AG04450 (cell line): ENCODE results near the gene ACTRT2. TPM values are rescaled to one million over a fixed set of nuclear protein-coding genes. Genes with fewer than 3 reads are reported as not detected.

ENCODE experiments used
- CTCF ChIA-PET: fragments of 300-600, 350-600 bp; formaldehyde crosslinking; extraction: SDS; loops from one replicate; lab custom pipeline; 2022; ENCODE audit warnings: antibody characterized with exemption, inconsistent platforms; lab: Charles Lee
- POLR2A ChIA-PET: fragments of 350-600 bp; formaldehyde crosslinking; extraction: SDS; loops from one replicate; lab custom pipeline; 2021; ENCODE audit warnings: antibody characterized with exemption, inconsistent platforms; lab: Yijun Ruan, JAX
- DNase-seq: peaks from one replicate; pipeline ENCODE4 v3.0.0-alpha.2; 2011; ENCODE audit warnings: low read depth, low spot score
- H3K27ac ChIP-seq: one replicate; pipeline ENCODE4 v1.5.1; 2012; ENCODE audit warnings: low read depth, low read length, control low read depth
- H3K27me3 ChIP-seq: one replicate; pipeline ENCODE4 v1.6.0; 2012; ENCODE audit warnings: low read length; ENCODE audit not compliant: control insufficient read depth, insufficient read depth
- H3K4me3 ChIP-seq: 2 replicates; pipeline ENCODE4 v1.5.1; 2011; ENCODE audit warnings: mild to moderate bottlenecking, low read depth, low read length, control low read depth
- H3K9me3 ChIP-seq: 2 replicates; pipeline ENCODE4 v1.5.1; 2012; ENCODE audit warnings: low read length; ENCODE audit not compliant: control insufficient read depth, insufficient read depth
- polyA plus RNA-seq: library from polyadenylated mRNA; depleted of rRNA; stranded (reverse); fragments of >200 nt; gene quantifications from 2 replicates; pipeline ENCODE4 v1.2.3, GENCODE V29; 2011
- TF ChIP-seq, protein P1 (sequence below): IDR thresholded peaks from 2 replicates; pipeline ENCODE4 v1.5.1; 2011; ENCODE audit warnings: low read depth, low read length, control low read depth, inconsistent platforms

Gene ACTRT2
- polyA plus RNA-seq, 1 experiment = not detected

DNA sequence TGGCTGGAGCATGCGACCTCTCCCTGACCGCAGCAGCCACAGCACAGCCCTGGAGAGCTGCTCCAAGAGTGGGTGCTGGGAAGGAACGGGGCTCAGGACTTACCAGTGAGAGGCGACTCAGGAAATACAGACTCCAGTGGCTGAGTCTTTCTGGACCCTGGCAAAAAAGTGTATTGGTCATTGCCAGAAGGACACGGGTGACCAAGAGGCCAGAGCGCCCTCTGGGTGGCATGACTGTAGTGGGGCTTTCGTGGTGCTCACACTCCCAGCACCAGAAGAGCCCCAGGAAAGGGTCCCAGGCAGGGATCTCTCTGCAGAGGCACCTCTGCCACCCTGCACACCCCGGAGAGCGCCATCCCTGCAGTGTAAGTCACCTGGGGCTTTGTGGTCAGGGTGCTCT is 38.9 kb downstream of the ACTRT2 start:
- TF ChIP-seq, protein P1, sequence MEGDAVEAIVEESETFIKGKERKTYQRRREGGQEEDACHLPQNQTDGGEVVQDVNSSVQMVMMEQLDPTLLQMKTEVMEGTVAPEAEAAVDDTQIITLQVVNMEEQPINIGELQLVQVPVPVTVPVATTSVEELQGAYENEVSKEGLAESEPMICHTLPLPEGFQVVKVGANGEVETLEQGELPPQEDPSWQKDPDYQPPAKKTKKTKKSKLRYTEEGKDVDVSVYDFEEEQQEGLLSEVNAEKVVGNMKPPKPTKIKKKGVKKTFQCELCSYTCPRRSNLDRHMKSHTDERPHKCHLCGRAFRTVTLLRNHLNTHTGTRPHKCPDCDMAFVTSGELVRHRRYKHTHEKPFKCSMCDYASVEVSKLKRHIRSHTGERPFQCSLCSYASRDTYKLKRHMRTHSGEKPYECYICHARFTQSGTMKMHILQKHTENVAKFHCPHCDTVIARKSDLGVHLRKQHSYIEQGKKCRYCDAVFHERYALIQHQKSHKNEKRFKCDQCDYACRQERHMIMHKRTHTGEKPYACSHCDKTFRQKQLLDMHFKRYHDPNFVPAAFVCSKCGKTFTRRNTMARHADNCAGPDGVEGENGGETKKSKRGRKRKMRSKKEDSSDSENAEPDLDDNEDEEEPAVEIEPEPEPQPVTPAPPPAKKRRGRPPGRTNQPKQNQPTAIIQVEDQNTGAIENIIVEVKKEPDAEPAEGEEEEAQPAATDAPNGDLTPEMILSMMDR = no peak
- ChIA-PET CTCF (no interaction called here), POLR2A (no interaction called here)
- Histone ChIP-seq H3K27ac (no peak overlapping the region), H3K27me3 (peaks cover 33% of the 10 kb centered on the region), H3K9me3 (no peaks in the 10 kb centered on the region; the same call in 1 of the 2 replicates), H3K4me3 (no peak overlapping the region)
- no peak for DNase-seq

DNA sequence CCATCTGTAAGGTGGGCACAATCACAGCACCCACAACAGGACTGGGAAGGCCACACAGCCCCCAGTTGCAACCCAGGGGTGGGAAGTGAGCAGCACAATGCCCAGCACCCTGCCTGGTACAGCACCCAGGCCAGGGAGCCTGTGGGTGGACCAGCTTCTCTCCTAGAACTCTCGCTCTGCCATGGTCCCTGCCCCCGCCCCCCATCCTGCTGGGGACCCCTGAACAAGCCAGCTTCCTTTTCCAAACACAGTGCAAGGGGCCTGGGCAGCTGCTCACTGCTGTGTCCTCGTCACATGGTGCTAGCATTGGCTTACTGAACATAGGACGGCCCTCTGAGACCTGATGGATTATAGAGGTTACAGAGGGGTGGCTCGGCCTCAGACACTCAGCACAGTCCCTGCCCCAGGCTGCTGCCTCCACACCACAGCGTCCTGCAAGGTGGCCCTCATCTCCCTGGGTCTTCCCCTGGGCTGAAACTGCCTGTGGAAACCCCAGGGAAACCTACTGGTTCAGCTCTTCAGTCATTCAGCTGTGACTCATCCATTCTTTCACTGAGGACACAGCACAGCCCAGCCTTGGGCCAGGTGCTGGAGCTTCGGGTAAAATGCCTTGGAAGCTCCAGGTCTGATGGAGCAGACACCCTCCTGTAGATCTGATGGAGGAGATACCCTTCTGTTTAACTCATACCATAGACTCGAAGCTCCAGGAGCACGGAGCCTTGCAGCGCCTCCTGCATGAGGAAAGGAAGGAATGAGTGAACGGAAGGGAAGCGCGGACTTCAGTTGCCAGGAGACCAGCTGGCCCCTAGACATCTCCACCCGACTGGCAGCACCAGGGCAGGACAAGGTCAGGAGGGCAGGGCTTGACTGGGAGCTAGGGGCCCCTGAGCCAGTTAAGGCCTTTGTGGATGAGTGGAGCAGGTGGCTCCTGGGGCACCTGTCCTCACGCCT is 39.6 kb downstream of the ACTRT2 start:
- ChIA-PET CTCF (no interaction called here), POLR2A (no interaction called here)
- DNase-seq = no peak
- peaks cover 36% of the 10 kb centered on the region for H3K27me3 ChIP-seq
- TF ChIP-seq, protein P1 = no peak
- H3K4me3 ChIP-seq = no peak overlapping the region
- H3K9me3 ChIP-seq = no peaks in the 10 kb centered on the region; the same call in 1 of the 2 replicates
- no peak overlapping the region for H3K27ac ChIP-seq

DNA sequence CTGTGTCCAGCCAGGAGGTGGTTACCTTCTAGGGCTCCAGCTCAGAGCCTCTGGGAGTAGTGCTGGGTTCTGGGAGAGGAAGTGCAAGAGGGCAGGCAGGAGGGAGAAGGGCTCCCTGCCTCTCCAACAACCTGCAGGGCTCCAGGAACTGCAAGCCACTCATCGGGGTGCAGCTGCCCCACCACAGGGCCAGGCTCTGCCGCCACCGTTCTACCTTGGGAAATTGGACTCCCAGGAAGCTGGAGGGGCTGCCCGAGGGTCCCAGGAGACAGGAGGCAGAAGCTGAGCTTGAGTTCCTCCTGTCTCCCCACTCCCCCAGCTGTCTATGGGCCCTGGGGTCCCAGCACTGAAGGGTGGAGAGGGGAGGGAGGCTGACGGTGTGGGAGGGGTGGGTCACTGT is 40.3 kb downstream of the ACTRT2 start:
- Histone ChIP-seq H3K4me3 (no peak overlapping the region), H3K27ac (no peak overlapping the region), H3K27me3 (peaks cover 43% of the 10 kb centered on the region), H3K9me3 (peaks cover 3% of the 10 kb centered on the region; the same call in 1 of the 2 replicates)
- ChIA-PET POLR2A (no interaction called here), CTCF (no interaction called here)
- TF ChIP-seq, protein P1 = no peak
- DNase-seq = no peak

DNA sequence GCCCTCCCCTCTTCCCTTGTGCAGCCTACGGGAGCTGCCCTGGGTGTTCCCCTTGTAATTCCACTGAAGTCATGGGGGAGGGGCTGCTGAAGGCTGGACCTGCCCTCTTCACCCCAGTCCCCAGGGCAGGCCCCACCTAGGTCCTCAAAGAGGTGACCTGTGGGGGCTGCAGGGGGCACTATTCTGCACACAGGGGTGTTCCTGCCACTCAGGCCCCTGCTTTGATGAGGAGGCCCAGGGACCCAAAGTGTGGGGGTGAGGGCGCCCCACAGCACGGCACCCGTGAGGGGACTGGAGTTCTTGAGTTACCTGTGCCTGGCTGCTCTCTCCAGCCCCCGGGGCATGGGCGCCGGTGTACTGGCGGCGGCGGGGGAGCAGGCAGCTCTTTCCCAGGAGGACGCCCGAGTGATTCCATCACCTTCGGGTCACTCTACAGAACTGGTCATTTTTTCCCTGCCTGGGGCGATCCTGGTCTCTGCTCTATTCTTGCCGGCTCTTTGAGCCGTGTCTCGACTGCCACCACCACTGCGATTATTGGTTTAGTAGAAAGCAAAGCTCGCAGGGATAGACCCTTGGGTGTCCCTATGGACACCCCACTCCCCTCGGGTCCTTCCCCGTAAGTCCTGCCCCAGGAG is 40.8 kb downstream of the ACTRT2 start:
- DNase-seq = no peak
- H3K9me3 ChIP-seq = peaks cover 3% of the 10 kb centered on the region; the same call in 1 of the 2 replicates
- CTCF ChIA-PET = no interaction called here
- TF ChIP-seq, protein P1 = no peak
- peaks cover 49% of the 10 kb centered on the region for H3K27me3 ChIP-seq
- POLR2A ChIA-PET = no interaction called here
- H3K4me3 ChIP-seq = no peak overlapping the region
- no peak overlapping the region for H3K27ac ChIP-seq
